Caki2 (cell line): ENCODE data around the gene TBC1D3B. TPM values are rescaled to one million over a fixed set of nuclear protein-coding genes. Genes with fewer than 3 reads are reported as not detected.
A peak's percentile ranks its signal among the peaks of the same experiment; 100 is the strongest.
"Not testable (repeated sequence)": the region's sequence is repeated elsewhere in the genome, so short reads cannot be mapped to it uniquely, and the experiment has no call there.

Source experiments
- DNase-seq: peaks from one replicate; pipeline ENCODE4 v3.0.0-alpha.2; 2015; ENCODE audit warnings: low read depth
- in situ Hi-C: cut with HindIII; loops from 2 replicates; pipeline ENCODE4 v1.10.0; 2016; ENCODE audit warnings: low sequenced_read_pairs, low pct_unique_long_range_greater_than_20kb, mixed read lengths
- total RNA-seq: library from RNA; depleted of rRNA; stranded (reverse); fragments of >200 nt; shearing (Covaris generic); gene quantifications from 2 replicates; pipeline ENCODE4 v1.2.3, GENCODE V29; 2014; ENCODE audit warnings: low replicate concordance

Gene TBC1D3B
- total RNA-seq, 1 experiment from 2014 or later = 0.95 TPM

DNA sequence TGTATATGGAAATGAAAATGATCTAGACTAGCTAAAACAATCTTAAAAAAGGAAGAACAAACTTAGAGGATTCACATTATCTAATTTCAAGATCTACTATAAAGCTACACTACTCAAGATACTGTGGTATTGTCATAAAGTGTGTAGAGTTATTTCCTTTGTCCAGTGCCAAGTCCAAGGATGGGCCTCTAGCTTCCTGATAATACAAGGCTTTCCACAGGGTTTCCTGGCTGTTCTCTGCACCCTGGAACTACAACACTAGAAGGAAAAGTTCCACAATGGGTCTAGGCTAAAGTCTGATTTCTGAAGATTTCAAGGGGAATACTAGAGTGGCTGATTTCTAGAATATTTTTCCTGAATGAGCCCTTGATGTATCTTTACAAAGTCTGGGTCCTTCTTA lies 34.2 kb downstream of the TBC1D3B start:
- no peak for DNase-seq
- in situ Hi-C loops = no loop called here

DNA sequence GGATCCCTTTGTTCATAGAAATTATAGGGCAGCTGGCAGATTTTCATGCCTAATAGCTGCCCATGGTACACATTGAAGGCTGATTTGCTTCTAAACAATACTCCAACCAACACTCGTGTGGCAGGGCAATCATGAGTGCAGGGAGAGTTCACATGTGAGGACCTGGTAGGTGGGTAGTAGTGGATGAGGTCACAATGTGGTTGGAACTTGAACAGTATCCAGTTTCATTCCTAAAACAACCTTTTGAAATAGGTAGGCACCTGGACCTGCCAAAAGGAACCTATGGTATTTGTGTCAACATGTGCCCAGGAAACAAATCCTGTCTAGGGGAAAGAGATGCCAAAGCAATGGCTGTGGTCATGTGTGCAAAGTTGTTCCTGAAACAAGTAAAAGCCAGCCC lies 40.0 kb downstream of the TBC1D3B start:
- in situ Hi-C loops = no loop called here
- no peak for DNase-seq

DNA sequence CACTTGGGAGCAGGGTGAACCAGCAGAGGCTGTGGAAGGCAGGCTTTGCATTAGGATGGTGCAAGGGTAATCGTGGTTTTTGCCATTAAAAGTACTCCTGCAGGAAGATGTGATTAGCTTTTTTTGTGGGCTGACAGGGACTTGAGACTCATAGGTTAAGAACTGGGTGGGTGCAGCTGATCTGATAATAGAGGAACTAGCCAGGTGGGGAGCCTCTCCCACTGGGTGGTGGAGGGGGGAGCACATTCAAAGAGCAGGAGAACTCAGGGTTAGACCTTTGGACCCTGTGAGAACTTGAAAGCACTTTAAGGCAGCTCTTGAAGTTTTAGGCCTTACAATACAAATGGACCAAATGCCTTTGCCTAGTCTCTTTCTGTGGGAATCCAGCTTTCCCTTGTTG lies 40.4 kb downstream of the TBC1D3B start:
- in situ Hi-C loops = no loop called here
- no peak for DNase-seq

DNA sequence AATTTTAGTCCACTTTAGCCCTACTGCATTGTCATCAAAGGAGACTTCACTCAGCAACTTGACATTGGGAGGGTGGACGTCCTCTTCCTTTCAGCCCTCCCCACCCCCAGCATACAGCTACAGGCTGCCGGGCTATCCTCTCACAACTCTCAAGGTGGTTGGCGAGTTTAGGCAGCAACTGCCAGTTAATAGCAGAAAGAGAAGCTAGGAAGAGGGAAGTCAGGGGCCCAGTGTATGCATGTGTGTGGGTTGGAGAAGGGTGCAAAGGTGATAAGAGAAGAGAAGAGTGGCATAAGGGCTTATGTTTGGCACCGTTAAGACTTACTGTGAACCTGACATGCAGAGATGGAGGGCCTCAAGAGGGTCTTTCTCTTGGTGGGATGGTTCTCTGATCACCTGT lies 41.0 kb downstream of the TBC1D3B start:
- in situ Hi-C loops = no loop called here
- no peak for DNase-seq

DNA sequence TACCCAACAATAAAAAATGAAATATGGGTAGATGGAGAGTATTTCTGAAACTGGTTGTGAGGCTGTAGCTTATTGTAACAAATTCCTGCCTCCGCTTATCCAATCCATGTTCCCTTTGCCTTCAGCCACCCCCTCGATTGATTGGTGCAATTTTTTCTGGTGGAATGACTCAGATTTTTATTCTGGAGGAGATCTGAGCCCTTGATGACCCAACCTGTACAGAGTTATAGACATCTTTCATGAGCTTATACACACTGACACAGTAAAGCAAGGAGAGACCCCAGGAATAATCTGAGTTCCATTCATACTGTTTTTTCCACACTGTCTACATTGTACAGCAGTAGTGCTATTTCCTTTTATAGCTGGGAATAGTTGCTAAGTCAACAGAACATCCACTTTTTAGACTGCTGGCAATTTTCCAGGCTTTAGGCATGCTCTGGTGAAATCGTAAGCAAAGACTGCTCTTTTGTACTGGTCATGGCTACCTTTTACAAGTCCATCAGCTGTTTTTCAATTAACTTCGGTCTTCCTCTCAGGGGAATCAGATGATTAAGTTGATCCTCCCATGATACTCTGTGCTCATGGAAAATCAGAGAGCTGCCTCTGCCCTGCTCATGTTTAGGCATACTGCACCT lies 42.7 kb downstream of the TBC1D3B start:
- in situ Hi-C loops = no loop called here
- peak; percentile 31 for DNase-seq

DNA sequence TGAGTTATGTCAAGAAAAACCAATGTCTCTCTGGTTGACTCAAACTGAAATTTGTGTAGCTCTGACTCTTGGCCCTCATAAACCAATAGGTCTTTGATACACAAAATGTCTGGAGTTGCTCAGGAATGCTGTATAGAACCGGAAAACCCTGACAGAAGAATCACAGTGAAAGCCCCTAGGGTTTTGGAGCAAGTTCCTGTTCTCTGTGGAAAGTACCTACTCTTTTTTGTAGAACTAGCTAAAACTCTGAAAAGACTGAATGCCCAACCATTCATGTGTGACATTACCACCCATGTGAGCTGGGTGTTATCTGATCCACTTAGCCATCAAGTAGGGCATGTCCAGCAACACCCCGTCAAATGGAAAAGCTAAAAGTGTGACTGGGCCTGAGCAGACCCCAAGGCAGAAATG lies 44.0 kb downstream of the TBC1D3B start:
- no peak for DNase-seq
- in situ Hi-C loops = no loop called here

DNA sequence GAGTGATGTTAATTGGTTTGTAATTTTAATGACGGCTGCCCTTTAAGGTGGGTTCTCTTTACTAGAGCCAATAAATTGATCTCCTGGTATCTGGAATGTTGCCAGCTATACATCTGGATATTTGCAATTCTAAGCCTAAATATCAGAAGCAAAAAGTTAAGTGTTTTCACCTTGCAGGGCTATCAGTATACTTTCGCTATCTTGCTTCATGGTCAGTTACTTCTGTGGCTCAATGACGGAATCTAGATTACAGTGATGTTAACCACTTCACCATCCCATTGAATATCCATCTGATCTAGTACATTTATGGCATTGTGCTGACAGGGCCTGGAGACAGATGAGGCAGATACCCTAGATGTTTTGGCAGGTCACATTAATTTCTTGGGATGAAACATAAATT lies 44.5 kb downstream of the TBC1D3B start:
- no peak for DNase-seq

DNA sequence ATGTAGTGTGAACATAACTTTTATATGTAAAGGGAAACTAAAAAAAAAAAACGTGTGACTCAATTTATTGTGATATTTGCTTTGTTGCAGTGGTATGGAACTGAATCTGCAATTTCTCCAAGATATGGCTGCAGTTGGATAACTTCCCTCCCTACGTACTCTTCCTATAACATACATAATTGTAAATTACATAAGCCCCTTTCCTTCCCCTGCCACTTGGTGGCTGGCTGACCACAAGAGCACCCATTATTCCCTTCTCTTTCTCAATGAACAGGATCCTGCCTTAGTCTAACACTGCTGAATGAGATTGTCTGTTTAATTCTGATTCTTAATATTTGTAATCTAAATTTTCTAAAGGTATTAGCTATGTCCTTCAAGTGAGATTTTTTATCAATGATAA lies 45.0 kb downstream of the TBC1D3B start:
- no peak for DNase-seq
- in situ Hi-C loops = no loop called here

More for the DNA sequence above, 44.5 kb downstream of the TBC1D3B start:
- in situ Hi-C loops = no loop called here

DNA sequence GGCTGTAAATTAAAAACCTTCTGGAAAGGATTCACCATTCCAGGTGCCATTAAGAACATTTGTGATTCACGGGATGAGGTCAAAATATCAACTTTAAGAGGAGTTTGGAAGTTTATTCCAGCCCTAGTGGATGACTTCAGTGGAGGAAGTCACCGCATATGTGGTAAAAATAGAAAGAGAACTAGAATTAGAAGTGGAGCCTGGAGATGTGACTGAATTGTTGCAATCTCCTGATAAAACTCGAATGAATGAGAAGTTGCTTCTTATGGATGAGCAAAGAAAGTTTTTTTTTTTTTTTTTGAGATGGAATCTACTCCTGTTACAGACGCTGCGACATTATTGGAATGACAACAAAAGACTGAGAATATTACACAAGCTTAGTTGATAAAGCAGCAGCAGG lies 46.1 kb downstream of the TBC1D3B start:
- no peak for DNase-seq
- in situ Hi-C loops = no loop called here

DNA sequence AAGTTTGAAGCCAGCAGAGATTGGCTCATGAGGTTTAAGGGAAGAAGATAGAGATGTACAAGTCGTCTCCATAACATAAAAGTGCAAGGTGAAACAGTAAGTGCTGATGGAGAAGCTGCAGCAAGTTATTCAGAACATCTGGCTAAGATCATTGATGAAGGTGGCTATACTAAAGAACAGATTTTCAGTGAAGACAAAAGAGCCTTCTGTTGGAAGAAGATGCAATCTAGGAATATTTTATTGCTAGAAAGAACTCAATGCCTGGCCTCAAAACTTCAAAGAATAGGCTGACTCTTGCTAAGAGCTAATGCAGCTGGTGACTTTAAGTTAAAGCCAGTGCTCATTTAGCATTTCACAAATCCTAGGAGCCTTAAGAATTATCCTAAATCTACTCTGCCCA lies 46.8 kb downstream of the TBC1D3B start:
- in situ Hi-C loops = no loop called here
- DNase-seq = no peak

DNA sequence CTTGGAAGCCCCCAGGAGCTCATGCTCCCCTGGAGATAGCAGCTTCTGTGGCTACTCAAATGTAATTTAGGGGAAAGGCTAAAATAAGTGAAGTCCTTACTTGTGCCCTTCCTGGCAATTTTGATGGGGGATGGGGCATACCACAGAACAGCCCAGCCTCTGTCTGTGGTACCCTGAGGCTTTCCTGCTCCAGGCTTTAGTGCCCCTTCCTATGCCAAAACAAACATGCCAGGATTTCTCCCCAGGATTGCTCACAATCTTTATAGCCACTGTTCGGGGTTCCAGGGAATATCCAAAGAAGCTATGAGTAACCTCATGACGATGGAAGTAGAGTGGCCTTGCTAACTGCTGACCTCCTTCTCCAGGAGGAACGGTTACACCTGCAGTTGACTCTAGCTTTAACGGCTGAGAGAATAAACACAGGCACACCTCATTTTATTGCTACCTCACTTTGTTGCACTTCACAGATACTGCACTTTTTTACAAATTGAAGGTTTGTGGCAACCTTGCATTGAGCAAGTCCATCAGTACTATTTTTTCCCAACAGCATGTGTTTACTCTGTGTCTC lies 47.9 kb downstream of the TBC1D3B start:
- in situ Hi-C loops = no loop called here
- DNase-seq = no peak

DNA sequence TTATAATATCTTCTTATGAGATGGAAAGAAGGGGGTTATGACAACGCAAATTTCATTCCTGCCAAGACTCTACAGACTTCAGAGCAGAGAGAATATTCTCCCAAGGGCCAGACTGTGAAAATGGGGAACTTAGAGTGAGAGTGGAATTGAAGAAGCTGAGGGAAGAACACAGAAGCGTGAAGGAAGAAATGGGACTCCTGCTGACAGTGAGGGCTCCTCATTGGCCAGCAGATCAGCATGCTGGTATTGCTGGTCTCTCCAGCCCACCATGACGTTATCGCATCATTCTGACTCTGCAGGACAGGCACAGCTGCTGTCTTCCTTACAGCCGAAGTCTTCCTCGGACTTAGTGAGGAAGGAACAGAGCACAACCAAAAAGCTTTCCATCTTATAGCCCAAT lies 48.5 kb downstream of the TBC1D3B start:
- in situ Hi-C loops = no loop called here
- DNase-seq = no peak

DNA sequence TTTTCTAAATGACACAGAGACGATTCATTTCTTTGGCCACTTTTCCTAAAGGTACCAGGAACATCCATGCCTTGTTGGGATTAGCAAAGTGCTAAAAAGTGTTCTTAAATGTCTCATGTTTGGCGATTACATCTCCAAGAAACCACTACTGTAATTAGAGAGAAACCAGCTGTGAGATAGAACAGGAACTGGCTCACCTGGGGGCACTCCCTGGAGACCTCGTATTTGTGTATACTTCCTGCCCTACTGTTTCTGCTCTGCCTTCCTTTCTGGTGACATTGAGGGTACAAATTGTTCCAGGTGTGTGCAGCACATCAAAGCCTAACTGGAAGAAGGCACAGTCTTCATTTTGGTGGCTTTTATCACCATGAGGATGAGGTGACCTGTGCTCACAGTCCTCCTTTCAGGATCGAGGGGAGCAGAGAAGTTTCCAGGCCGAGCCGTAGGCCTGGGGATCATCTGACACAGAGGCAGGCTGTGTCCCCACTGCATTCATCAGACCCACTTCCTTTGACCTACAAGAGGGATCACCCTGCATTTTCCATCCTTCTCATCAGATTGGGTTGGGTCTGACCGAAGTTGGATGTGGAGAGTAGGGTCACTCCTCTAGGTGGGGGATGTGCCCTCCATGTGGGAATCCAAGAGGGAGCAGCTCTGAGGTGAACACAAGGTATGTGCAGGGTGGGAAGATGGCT lies 49.1 kb downstream of the TBC1D3B start:
- DNase-seq = no peak
- in situ Hi-C loops = no loop called here

DNA sequence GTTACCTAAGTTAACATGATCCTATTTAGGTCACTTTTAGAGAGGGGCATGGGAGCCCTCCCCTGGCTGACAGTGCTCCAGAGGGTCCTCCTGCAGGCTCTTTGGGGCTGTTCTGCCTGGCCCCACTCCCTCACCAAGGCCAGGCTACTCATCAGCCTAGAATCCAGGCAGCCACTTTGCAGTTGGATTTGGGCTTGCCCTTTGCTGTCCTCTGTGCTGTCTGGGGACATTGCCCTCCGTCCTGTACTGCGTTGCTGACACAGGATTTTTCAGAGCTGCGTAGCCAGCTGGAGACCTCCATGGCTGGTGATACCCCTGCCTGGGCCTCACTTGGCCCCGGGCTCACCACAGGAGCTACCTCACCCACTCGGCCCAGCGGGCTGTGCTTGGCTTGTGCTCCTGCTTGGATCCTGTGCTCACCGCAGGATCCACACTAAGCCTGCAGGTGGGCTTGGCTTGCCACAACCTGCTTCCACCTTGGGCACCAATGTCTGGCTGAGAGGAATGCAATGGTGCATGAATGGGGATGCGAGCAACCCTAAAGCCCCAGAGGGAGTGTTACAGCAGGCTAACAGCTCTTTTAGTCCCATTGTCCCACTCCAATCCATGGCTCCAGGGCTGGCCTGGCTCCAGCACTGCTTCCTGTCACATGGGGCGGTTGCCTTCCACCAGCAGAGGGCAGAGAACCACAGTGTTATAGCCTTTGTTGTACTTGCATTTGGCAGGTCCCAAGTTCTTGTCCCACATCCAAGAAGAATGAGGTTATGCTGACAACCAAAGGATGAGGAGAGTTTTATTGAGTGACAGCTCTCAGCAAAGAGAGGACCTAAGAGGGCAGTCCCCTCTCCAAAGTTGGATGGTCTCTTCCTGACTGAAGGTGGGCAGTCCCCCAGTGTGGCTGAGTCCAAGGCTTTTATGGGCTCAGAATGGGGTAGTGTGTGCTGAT lies 51.3 kb downstream of the TBC1D3B start:
- in situ Hi-C loops = no loop called here
- DNase-seq = no peak

DNA sequence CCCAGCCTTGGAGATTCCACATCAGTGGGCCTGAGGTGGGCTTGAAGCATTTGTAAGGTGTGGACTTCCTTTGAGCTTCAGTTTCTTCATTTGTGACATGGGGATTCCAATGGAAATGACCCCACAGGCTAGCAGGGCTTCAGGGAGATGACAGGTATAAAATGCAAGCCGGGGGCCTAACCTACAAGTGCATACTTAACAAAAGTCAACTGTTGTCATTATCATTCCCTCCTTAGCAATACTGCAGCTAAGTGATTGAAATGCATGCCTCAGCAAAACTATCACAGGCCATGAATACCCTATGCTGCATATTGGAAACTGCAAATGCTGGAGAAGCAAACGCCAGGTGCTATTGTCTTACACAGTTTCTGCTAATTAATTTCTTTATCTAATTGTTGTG lies 53.0 kb downstream of the TBC1D3B start:
- DNase-seq = no peak
- in situ Hi-C loops = no loop called here

DNA sequence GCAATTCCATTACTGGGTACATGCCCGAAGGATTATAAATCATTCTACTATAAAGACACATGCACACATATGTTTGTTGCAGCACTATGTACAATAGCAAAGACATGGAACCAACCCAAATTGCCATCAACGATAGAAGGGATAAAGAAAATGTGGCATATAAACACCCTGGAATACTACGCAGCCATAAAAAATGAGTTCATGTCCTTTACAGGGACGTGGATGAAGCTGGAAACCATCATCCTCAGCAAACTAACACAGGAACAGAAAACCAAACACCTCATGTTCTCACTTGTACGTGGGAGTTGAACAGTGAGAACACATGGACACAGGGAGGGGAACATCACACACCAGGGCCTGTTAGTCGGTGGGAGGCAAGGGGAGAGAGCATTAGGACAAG lies 55.3 kb downstream of the TBC1D3B start:
- not testable (repeated sequence) for DNase-seq

DNA sequence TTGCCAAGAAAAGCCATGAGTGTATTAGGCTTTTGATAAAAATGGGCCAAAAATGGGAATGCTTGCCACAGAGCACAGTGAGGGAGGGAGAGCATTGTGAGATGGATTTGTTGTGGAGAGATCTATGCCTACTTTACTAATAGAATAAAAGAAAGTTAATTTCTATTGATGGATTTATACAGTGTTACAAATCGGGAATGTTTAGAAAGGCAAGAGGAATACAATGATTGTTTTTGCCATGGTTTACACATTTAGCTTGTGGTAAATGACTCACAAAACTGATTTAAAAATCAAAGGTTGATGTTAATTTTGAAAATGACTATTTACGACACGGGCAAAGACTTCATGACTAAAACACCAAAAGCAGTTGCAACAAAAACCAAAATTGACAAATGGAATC lies 56.2 kb downstream of the TBC1D3B start:
- in situ Hi-C loops = no loop called here
- DNase-seq = no peak

More for the DNA sequence above, 55.3 kb downstream of the TBC1D3B start:
- in situ Hi-C loops = not testable (repeated sequence)

DNA sequence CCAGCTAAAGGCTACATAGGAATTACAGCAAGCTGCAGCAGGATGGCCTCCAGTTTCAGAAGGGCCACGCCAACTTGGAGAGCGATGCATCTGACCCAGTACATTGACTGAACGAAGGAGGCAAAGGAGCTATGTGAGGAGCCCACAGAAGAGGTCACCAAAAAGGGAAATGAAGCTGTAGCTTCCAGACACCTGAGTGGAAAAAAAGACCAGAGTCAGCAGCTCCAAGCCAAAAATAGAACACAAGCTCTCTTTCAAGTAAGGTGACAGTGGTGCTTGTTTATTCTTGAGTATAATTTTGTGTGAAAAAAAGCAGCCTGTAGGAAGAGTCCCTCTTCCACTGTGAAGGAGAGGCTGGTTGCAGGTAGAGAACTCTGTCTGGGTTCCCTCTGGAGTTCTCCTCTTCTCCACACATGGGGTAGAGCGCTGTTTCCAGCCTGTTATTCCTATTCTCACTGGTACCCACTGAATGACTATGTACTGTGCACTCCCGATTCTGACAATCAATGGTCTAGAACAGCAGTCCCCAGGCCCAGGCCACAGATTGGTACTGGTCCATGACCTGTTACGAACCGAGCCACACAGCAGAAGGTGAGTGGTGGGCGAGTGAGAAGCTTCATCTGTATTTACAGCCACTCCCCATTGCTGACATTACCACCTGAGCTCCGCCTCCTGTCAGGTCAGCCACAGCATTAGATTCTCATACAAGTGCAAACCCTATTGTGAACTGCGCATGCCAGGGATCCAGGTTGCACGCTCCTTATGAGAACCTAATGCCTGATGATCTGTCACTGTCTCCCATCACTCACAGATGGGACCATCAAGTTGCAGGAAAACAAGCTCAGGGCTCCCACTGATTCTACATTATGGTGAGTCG lies 57.7 kb downstream of the TBC1D3B start:
- in situ Hi-C loops = no loop called here
- no peak for DNase-seq
